Measurements from ENCODE around the gene KIAA1217.

The KIAA1217 gene

GRCh38 chr10:24375510-24375909 lies 166.6 kb downstream of the KIAA1217 start:
- DNase-seq = no peak

- DNase-seq = no peak
These were observed 167.8 kb downstream of the KIAA1217 start for GRCh38 chr10:24376731-24377130.

- DNase-seq = no peak
These were observed 169.4 kb downstream of the KIAA1217 start for GRCh38 chr10:24378126-24378920.

- no peak for DNase-seq
These were observed 172.5 kb downstream of the KIAA1217 start for GRCh38 chr10:24381235-24382010.

DNA sequence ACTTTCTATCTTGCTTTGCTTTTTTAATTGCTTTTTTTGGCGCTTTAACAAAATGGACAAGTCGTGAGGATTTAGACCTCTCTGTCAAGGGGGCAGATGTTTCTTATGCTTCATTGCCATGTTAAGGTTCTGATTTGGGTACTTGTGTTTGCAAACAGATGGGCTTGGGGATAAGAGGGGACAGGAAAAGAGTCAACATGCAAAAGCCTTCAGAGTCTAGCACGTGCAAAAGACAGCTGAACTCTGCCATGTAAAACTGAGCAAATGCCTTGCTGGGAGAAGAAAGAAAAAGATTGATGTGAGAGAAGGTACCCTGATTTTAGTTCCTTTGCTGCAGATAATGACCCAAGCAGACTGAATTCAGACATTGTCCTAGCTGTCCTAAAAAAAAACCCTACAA lies 173.1 kb downstream of the KIAA1217 start:
- DNase-seq = no peak

- DNase-seq = no peak
These were observed 173.6 kb downstream of the KIAA1217 start for GRCh38 chr10:24382596-24382978.

DNA sequence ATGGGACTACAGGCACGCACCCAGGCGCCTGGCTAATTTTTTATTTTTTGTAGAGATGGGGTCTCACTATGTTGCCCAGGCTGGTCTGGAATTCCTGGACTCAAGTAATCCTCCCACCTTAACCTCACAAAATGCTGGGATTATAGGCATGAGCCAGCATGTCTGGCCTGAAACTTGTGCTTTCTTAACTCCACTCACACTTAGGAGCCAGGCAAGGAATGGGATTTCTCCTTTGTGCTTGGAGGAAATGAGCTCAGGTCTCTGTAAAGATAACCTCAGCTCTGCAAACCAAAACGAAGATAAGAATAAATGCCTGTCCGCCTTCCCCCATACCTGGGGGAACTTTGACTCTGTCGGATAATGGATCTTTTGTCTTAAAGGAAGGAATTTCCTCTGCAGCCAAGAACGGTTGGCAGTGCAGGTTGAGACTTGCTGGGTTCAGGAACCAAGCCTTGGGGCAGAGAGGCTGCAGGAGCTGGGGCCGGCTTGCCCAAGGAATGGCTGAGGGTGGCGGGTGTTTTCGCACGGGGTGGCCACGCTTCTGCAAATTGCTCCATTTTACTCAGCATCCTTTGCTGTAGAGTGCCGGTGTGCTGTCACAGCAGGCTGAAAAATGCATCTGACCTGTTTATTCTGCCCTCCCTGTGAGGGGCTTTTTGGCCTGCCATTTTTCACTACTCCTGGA lies 174.2 kb downstream of the KIAA1217 start:
- no peak for DNase-seq

GRCh38 chr10:24383681-24384106 lies 174.8 kb downstream of the KIAA1217 start:
- DNase-seq = peak; percentile 76

DNA sequence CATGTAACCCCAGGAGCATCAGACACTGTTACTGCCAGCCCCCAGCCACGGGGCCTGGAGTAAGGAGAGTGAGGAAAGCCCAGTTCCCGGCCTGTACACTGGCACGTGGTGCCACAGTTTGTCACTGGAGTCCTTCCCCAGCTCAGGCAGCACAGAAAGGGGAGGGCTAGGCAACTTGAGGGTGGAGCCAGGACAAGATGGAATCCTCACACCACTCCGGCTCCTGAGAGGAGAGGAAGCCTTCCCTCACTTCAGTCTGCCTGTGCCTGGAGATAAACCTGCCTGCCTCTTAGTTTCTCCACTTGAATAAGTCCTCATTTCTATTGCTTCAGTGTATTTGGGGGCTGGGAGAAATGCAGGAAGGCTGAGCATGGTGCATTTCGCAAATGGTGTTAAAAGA lies 176.0 kb downstream of the KIAA1217 start:
- no peak for DNase-seq

- no peak for DNase-seq
These were observed 176.8 kb downstream of the KIAA1217 start for GRCh38 chr10:24385776-24386175.

- no peak for DNase-seq
These were observed 181.3 kb downstream of the KIAA1217 start for GRCh38 chr10:24390146-24390700.

DNA sequence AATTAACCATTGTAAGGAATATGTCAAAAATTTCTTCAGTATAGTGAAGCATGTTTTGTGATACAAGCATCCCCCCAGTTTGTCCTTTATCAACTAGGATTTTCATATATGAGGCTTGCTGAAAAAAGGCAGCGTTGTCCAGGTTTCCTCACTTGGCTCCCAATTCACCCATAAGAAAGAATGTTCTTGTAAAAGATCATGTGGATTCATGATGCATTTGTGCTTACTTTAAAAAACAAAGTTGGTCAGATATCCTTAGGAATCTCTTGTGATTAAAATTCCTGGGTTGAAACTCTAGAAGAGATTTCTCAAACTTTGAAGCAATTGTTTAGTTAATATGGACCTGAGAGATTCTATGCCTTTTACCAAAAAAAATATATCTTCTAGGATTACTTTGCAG lies 181.8 kb downstream of the KIAA1217 start:
- no peak for DNase-seq

GRCh38 chr10:24393201-24393600 lies 184.3 kb downstream of the KIAA1217 start:
- DNase-seq = no peak

- no peak for DNase-seq
These were observed 185.7 kb downstream of the KIAA1217 start for GRCh38 chr10:24394461-24395190.

DNA sequence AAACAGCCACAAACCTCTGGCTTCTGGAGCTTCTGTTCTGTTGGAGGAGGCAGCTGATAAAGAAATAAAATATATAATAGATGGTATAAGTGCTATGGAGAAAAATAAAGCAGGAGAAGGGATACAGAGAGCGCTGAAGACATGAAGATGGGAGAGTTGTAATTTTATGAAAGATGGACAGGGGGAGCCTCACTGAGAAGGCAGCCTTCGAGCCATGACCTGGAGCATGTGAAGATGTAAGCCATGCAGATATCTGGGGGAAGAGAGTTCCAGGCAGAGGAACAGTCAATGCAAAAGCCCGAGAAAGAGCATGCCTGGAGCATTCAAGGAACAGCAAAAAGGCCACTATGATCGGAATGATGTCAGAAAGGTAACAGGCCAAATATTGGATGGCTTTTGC lies 187.5 kb downstream of the KIAA1217 start:
- no peak for DNase-seq

GRCh38 chr10:24397662-24398061 lies 188.7 kb downstream of the KIAA1217 start:
- DNase-seq = no peak

GRCh38 chr10:24404567-24404966 lies 195.6 kb downstream of the KIAA1217 start:
- DNase-seq = no peak

GRCh38 chr10:24405635-24406034 lies 196.7 kb downstream of the KIAA1217 start:
- DNase-seq = no peak

DNA sequence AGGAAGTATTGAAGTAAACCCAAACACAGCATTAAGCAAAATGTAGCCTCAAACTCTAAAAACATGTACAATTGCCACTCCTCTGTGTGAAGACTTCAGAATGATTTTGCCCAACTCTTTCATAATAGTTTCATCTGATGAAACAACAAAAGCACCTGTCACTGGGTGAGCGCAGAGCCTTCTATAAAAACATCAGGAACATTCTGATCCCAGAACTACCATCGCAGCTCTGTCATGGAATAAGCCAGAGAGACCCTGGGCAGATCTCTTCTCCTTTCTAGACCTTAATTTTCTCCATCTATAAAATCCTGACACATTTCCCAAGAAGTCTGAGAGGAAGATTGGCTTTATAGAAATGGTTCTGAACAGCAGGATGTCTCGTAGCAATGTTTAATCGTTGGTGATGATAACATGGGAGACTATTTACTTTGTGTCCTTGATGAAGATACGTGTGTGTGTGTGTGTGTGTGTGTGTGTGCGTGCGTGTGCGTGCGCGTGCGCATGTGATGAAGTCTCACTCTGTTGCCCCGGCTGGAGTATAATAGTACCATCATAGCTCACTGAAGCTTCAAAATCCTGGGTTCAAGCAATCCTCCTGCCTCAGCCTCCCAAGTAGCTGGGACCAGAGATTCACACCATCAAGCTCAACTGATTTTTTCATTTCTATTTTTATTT lies 198.0 kb downstream of the KIAA1217 start:
- DNase-seq = no peak

- DNase-seq = no peak
These were observed 199.0 kb downstream of the KIAA1217 start for GRCh38 chr10:24407928-24408327.

- DNase-seq = no peak
These were observed 199.4 kb downstream of the KIAA1217 start for GRCh38 chr10:24408365-24408764.

GRCh38 chr10:24414597-24414996 lies 205.7 kb downstream of the KIAA1217 start:
- DNase-seq = no peak
